HEK293 (cell line): ENCODE results near the gene RBM17.

Source experiments
- CTCF ChIA-PET: fragments of 350-600 bp; formaldehyde crosslinking; extraction: SDS; loops from one replicate; lab custom pipeline; 2021; ENCODE audit warnings: antibody characterized with exemption; lab: Yijun Ruan, JAX
- POLR2A ChIA-PET: fragments of 300-600 bp; formaldehyde crosslinking; extraction: SDS; loops from one replicate; lab custom pipeline; 2020; ENCODE audit warnings: antibody characterized with exemption, inconsistent platforms; lab: Yijun Ruan, JAX
- H3K27ac ChIP-seq: fragments of 200-500 bp; sonication (Bioruptor generic); 2 replicates; pipeline ENCODE4 v1.5.1; 2014; ENCODE audit warnings: low read depth, low read length, control low read depth, inconsistent platforms; ENCODE audit errors: extremely low read depth
- H3K36me3 ChIP-seq, 2 experiments: fragments of 200-500 bp in 1 of 2; sonication (Bioruptor generic) in 1 of 2; 1 replicate in 1 of 2; 2 replicates in 1 of 2; pipeline ENCODE4 v1.5.1; 2014 to 2017; ENCODE audit warnings: inconsistent platforms in 2 of 2, low read length in 2 of 2; ENCODE audit not compliant: control insufficient read depth in 2 of 2, insufficient read depth in 1 of 2
- H3K4me1 ChIP-seq: fragments of 200-500 bp; sonication (Bioruptor generic); 2 replicates; pipeline ENCODE4 v1.5.1; 2014; ENCODE audit warnings: mild to moderate bottlenecking, low read length, inconsistent platforms; ENCODE audit not compliant: control insufficient read depth, insufficient read depth
- H3K4me3 ChIP-seq: 2 replicates; pipeline ENCODE4 v1.5.1; 2011; ENCODE audit warnings: low read depth, mild to moderate bottlenecking, control low read depth, low read length, moderate library complexity
- H3K9me3 ChIP-seq: fragments of 200-500 bp; sonication (Bioruptor generic); 2 replicates; pipeline ENCODE4 v1.5.1; 2014; ENCODE audit warnings: low read depth, low read length, inconsistent platforms; ENCODE audit not compliant: control insufficient read depth, insufficient read depth
- GFI1B ChIP-seq: fragments of 450-650 bp; formaldehyde crosslinking; IDR thresholded peaks from 2 replicates; pipeline ENCODE4 v1.5.1; 2016; ENCODE audit warnings: missing biosample characterization, missing genetic modification characterization
- MYNN ChIP-seq: fragments of 450-650 bp; formaldehyde crosslinking; IDR thresholded peaks from 2 replicates; pipeline ENCODE4 v1.5.1; 2016; ENCODE audit warnings: missing biosample characterization, missing genetic modification characterization, borderline replicate concordance
- YY1 ChIP-seq: fragments of 450-650 bp; formaldehyde crosslinking; IDR thresholded peaks from 2 replicates; pipeline ENCODE4 v1.5.1; 2018; ENCODE audit warnings: missing biosample characterization, missing genetic modification characterization
- ZFHX2 ChIP-seq: fragments of 450-650 bp; formaldehyde crosslinking; conservative IDR thresholded peaks from 2 replicates; pipeline ENCODE4 v1.5.1; 2016; ENCODE audit warnings: missing biosample characterization, missing genetic modification characterization
- ZNF157 ChIP-seq: fragments of 450-650 bp; formaldehyde crosslinking; IDR thresholded peaks from 2 replicates; pipeline ENCODE4 v1.5.1; 2016; ENCODE audit warnings: missing biosample characterization, missing genetic modification characterization
- ZNF175 ChIP-seq: fragments of 450-650 bp; formaldehyde crosslinking; IDR thresholded peaks from 2 replicates; pipeline ENCODE4 v1.5.1; 2016; ENCODE audit warnings: missing biosample characterization, missing genetic modification characterization
- ZNF2 ChIP-seq: fragments of 450-650 bp; formaldehyde crosslinking; IDR thresholded peaks from 2 replicates; pipeline ENCODE4 v1.5.1; 2016; ENCODE audit warnings: missing biosample characterization, missing genetic modification characterization
- ZNF248 ChIP-seq: fragments of 450-650 bp; formaldehyde crosslinking; IDR thresholded peaks from 2 replicates; pipeline ENCODE4 v1.5.1; 2017; ENCODE audit warnings: missing biosample characterization, missing genetic modification characterization
- ZNF354C ChIP-seq: fragments of 450-650 bp; formaldehyde crosslinking; IDR thresholded peaks from 2 replicates; pipeline ENCODE4 v1.5.1; 2016; ENCODE audit warnings: missing biosample characterization, missing genetic modification characterization, low read depth, borderline replicate concordance
- ZNF423 ChIP-seq: fragments of 450-650 bp; formaldehyde crosslinking; IDR thresholded peaks from 2 replicates; pipeline ENCODE4 v1.5.1; 2016; ENCODE audit warnings: missing biosample characterization, missing genetic modification characterization
- ZNF501 ChIP-seq: fragments of 450-650 bp; formaldehyde crosslinking; IDR thresholded peaks from 2 replicates; pipeline ENCODE4 v1.5.1; 2016; ENCODE audit warnings: missing biosample characterization, missing genetic modification characterization
- ZNF510 ChIP-seq: fragments of 450-650 bp; formaldehyde crosslinking; IDR thresholded peaks from 2 replicates; pipeline ENCODE4 v1.5.1; 2018; ENCODE audit warnings: mild to moderate bottlenecking, missing genetic modification characterization, missing biosample characterization; ENCODE audit not compliant: insufficient replicate concordance
- ZNF514 ChIP-seq: fragments of 450-650 bp; formaldehyde crosslinking; IDR thresholded peaks from 2 replicates; pipeline ENCODE4 v1.5.1; 2016; ENCODE audit warnings: missing biosample characterization, missing genetic modification characterization
- ZNF529 ChIP-seq: fragments of 450-650 bp; formaldehyde crosslinking; IDR thresholded peaks from 2 replicates; pipeline ENCODE4 v1.5.1; 2017; ENCODE audit warnings: missing genetic modification characterization, missing biosample characterization; ENCODE audit not compliant: insufficient replicate concordance
- ZXDB ChIP-seq: fragments of 450-650 bp; formaldehyde crosslinking; IDR thresholded peaks from 2 replicates; pipeline ENCODE4 v1.5.1; 2016; ENCODE audit warnings: missing biosample characterization, missing genetic modification characterization
- TF ChIP-seq, protein P1 (sequence below): fragments of 450-650 bp; formaldehyde crosslinking; IDR thresholded peaks from 2 replicates; pipeline ENCODE4 v1.5.1; 2016; ENCODE audit warnings: missing biosample characterization, missing genetic modification characterization
- TF ChIP-seq, protein P2 (sequence below): fragments of 450-650 bp; formaldehyde crosslinking; IDR thresholded peaks from 2 replicates; pipeline ENCODE4 v1.5.1; 2017; ENCODE audit warnings: missing biosample characterization, missing genetic modification characterization
- TF ChIP-seq, protein P3 (sequence below): fragments of 450-650 bp; formaldehyde crosslinking; IDR thresholded peaks from 2 replicates; pipeline ENCODE4 v1.5.1; 2016; ENCODE audit warnings: missing biosample characterization, missing genetic modification characterization
- TF ChIP-seq, protein P4 (sequence below): fragments of 450-650 bp; formaldehyde crosslinking; IDR thresholded peaks from 2 replicates; pipeline ENCODE4 v1.5.1; 2016; ENCODE audit warnings: missing biosample characterization, missing genetic modification characterization, borderline replicate concordance
- TF ChIP-seq, protein P5 (sequence below): fragments of 450-650 bp; IDR thresholded peaks from 2 replicates; pipeline ENCODE4 v1.5.1; 2018; ENCODE audit warnings: missing biosample characterization, missing genetic modification characterization

The RBM17 gene

DNA sequence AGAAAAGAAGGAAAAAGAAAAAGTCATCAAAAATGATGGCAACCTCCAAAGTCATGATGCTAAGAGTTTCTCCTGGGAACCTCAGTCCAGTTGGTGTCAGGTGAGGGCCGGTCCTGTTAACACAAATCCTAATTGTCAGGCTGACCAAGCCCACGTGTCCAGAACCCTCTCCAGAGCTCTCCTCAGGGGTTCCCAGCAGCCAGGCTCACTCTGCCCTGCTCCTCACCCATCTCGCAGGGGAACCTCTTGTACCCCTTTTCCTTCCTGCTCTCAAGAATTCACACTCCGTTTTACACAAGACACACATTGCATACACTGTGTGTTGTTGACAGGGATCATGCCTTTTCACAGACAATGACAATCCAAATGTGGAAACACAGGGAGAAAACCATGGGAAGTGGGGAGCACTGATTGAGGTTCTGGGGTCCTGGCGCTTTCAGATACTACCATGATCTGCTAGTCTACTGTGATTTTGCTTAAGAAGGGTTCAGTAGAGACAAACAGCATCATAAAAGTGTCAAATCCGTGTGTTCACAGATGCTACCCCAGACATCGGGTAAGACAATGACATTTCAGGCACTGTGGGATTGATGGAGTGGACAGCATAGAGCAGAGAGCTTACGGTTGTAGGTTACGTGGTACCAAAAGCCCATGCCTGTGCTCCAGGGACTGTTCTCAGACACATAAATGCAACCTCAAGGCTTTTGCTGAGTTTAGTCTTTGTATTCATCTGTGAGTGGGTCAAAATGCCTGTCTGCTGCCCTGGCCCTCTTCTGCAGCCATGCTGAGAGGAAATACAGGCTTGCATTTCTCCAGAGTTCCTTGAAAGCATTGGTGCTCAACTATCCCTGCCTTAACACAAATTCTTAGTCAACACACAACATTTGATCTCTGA is 42.7 kb upstream of the RBM17 start:
- POLR2A ChIA-PET = interaction anchor here (0.6 kb wide), 1 partner anchor 354 kb away, joined by 3 read pairs; no protein-coding TSS in a partner anchor

More for the DNA sequence above, 42.7 kb upstream of the RBM17 start:
- H3K4me1 ChIP-seq = no peaks in the 10 kb centered on the region
- no peaks in the 10 kb centered on the region for H3K36me3 ChIP-seq
- CTCF ChIA-PET = no interaction called here
- TF ChIP-seq, protein P1, sequence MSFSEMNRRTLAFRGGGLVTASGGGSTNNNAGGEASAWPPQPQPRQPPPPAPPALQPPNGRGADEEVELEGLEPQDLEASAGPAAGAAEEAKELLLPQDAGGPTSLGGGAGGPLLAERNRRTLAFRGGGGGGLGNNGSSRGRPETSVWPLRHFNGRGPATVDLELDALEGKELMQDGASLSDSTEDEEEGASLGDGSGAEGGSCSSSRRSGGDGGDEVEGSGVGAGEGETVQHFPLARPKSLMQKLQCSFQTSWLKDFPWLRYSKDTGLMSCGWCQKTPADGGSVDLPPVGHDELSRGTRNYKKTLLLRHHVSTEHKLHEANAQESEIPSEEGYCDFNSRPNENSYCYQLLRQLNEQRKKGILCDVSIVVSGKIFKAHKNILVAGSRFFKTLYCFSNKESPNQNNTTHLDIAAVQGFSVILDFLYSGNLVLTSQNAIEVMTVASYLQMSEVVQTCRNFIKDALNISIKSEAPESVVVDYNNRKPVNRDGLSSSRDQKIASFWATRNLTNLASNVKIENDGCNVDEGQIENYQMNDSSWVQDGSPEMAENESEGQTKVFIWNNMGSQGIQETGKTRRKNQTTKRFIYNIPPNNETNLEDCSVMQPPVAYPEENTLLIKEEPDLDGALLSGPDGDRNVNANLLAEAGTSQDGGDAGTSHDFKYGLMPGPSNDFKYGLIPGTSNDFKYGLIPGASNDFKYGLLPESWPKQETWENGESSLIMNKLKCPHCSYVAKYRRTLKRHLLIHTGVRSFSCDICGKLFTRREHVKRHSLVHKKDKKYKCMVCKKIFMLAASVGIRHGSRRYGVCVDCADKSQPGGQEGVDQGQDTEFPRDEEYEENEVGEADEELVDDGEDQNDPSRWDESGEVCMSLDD (tag by site-specific recombination) = no peak
- TF ChIP-seq, protein P2, sequence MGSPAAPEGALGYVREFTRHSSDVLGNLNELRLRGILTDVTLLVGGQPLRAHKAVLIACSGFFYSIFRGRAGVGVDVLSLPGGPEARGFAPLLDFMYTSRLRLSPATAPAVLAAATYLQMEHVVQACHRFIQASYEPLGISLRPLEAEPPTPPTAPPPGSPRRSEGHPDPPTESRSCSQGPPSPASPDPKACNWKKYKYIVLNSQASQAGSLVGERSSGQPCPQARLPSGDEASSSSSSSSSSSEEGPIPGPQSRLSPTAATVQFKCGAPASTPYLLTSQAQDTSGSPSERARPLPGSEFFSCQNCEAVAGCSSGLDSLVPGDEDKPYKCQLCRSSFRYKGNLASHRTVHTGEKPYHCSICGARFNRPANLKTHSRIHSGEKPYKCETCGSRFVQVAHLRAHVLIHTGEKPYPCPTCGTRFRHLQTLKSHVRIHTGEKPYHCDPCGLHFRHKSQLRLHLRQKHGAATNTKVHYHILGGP (tag by site-specific recombination) = no peak
- no peak for TF ChIP-seq ZNF354C (tag by site-specific recombination)
- TF ChIP-seq ZNF423 (tag by site-specific recombination) = no peak
- TF ChIP-seq ZNF248 = no peak
- TF ChIP-seq MYNN (tag by site-specific recombination) = no peak
- TF ChIP-seq ZNF514 = no peak
- TF ChIP-seq ZNF157 (tag by site-specific recombination) = no peak
- no peak for TF ChIP-seq ZNF529 (tag by site-specific recombination)
- no peak for TF ChIP-seq YY1 (tag by site-specific recombination)
- no peak for TF ChIP-seq ZNF2 (tag by site-specific recombination)
- TF ChIP-seq ZFHX2 (tag by site-specific recombination) = no peak
- no peak for TF ChIP-seq ZNF501 (tag by site-specific recombination)
- no peak for TF ChIP-seq GFI1B (tag by site-specific recombination)
- TF ChIP-seq, protein P3, sequence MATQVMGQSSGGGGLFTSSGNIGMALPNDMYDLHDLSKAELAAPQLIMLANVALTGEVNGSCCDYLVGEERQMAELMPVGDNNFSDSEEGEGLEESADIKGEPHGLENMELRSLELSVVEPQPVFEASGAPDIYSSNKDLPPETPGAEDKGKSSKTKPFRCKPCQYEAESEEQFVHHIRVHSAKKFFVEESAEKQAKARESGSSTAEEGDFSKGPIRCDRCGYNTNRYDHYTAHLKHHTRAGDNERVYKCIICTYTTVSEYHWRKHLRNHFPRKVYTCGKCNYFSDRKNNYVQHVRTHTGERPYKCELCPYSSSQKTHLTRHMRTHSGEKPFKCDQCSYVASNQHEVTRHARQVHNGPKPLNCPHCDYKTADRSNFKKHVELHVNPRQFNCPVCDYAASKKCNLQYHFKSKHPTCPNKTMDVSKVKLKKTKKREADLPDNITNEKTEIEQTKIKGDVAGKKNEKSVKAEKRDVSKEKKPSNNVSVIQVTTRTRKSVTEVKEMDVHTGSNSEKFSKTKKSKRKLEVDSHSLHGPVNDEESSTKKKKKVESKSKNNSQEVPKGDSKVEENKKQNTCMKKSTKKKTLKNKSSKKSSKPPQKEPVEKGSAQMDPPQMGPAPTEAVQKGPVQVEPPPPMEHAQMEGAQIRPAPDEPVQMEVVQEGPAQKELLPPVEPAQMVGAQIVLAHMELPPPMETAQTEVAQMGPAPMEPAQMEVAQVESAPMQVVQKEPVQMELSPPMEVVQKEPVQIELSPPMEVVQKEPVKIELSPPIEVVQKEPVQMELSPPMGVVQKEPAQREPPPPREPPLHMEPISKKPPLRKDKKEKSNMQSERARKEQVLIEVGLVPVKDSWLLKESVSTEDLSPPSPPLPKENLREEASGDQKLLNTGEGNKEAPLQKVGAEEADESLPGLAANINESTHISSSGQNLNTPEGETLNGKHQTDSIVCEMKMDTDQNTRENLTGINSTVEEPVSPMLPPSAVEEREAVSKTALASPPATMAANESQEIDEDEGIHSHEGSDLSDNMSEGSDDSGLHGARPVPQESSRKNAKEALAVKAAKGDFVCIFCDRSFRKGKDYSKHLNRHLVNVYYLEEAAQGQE (tag by site-specific recombination) = no peak
- TF ChIP-seq ZXDB = no peak
- TF ChIP-seq ZNF510 (tag by site-specific recombination) = no peak
- TF ChIP-seq ZNF175 (tag by site-specific recombination) = no peak
- TF ChIP-seq, protein P4, sequence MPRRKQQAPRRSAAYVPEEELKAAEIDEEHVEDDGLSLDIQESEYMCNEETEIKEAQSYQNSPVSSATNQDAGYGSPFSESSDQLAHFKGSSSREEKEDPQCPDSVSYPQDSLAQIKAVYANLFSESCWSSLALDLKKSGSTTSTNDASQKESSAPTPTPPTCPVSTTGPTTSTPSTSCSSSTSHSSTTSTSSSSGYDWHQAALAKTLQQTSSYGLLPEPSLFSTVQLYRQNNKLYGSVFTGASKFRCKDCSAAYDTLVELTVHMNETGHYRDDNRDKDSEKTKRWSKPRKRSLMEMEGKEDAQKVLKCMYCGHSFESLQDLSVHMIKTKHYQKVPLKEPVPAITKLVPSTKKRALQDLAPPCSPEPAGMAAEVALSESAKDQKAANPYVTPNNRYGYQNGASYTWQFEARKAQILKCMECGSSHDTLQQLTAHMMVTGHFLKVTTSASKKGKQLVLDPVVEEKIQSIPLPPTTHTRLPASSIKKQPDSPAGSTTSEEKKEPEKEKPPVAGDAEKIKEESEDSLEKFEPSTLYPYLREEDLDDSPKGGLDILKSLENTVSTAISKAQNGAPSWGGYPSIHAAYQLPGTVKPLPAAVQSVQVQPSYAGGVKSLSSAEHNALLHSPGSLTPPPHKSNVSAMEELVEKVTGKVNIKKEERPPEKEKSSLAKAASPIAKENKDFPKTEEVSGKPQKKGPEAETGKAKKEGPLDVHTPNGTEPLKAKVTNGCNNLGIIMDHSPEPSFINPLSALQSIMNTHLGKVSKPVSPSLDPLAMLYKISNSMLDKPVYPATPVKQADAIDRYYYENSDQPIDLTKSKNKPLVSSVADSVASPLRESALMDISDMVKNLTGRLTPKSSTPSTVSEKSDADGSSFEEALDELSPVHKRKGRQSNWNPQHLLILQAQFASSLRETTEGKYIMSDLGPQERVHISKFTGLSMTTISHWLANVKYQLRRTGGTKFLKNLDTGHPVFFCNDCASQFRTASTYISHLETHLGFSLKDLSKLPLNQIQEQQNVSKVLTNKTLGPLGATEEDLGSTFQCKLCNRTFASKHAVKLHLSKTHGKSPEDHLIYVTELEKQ (tag by site-specific recombination) = no peak
- TF ChIP-seq, protein P5, sequence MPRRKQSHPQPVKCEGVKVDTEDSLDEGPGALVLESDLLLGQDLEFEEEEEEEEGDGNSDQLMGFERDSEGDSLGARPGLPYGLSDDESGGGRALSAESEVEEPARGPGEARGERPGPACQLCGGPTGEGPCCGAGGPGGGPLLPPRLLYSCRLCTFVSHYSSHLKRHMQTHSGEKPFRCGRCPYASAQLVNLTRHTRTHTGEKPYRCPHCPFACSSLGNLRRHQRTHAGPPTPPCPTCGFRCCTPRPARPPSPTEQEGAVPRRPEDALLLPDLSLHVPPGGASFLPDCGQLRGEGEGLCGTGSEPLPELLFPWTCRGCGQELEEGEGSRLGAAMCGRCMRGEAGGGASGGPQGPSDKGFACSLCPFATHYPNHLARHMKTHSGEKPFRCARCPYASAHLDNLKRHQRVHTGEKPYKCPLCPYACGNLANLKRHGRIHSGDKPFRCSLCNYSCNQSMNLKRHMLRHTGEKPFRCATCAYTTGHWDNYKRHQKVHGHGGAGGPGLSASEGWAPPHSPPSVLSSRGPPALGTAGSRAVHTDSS = no peak
- no peaks in the 10 kb centered on the region for H3K9me3 ChIP-seq
- no peak overlapping the region for H3K4me3 ChIP-seq
- no peak overlapping the region for H3K27ac ChIP-seq
